Trophoblast cell (in vitro differentiated cells and primary cell): ENCODE results near the gene TMEM121.
"Not testable (repeated sequence)": the region's sequence is repeated elsewhere in the genome, so short reads cannot be mapped to it uniquely, and the experiment has no call there.

Experiments used
- DNase-seq, 2 donors: peaks; one replicate each; pipeline ENCODE4 v3.0.0-alpha.2; 2016
- H2AFZ ChIP-seq: 2 replicates; pipeline ENCODE4 v1.6.1; 2013; ENCODE audit warnings: low read length, moderate library complexity, mild to moderate bottlenecking; ENCODE audit not compliant: insufficient read depth, poor library complexity
- H2AK5ac ChIP-seq: 2 replicates; pipeline ENCODE4 v1.6.1; 2013; ENCODE audit warnings: mild to moderate bottlenecking, low read length
- H2BK120ac ChIP-seq: 2 replicates; pipeline ENCODE4 v1.6.1; 2013; ENCODE audit warnings: low read length, mild to moderate bottlenecking, moderate library complexity; ENCODE audit not compliant: insufficient read depth, poor library complexity
- H2BK12ac ChIP-seq: 2 replicates; pipeline ENCODE4 v1.6.1; 2013; ENCODE audit warnings: mild to moderate bottlenecking, low read length, moderate library complexity
- H2BK5ac ChIP-seq: 2 replicates; pipeline ENCODE4 v1.6.1; 2013; ENCODE audit warnings: low read length, low read depth, moderate library complexity, mild to moderate bottlenecking; ENCODE audit not compliant: poor library complexity
- H3K14ac ChIP-seq: 2 replicates; pipeline ENCODE4 v1.6.1; 2013; ENCODE audit warnings: mild to moderate bottlenecking, low read length
- H3K18ac ChIP-seq: 2 replicates; pipeline ENCODE4 v1.6.1; 2013; ENCODE audit warnings: mild to moderate bottlenecking, low read length
- H3K23ac ChIP-seq: 2 replicates; pipeline ENCODE4 v1.6.1; 2013; ENCODE audit warnings: low read length
- H3K27ac ChIP-seq: 2 replicates; pipeline ENCODE4 v1.5.1; 2013; ENCODE audit warnings: low read depth, mild to moderate bottlenecking, inconsistent platforms, low read length, moderate library complexity
- H3K27me3 ChIP-seq: 2 replicates; pipeline ENCODE4 v1.6.1; 2013; ENCODE audit warnings: inconsistent platforms, mild to moderate bottlenecking, low read length, moderate library complexity; ENCODE audit not compliant: insufficient read depth
- H3K36me3 ChIP-seq, 2 experiments: 1 replicate in 1 of 2; 2 replicates in 1 of 2; pipeline ENCODE4 v1.6.1; 2013; ENCODE audit warnings: low read length in 2 of 2, mild to moderate bottlenecking in 2 of 2, moderate library complexity in 1 of 2; ENCODE audit not compliant: insufficient read depth in 2 of 2, control insufficient read depth in 1 of 2
- H3K4ac ChIP-seq: 2 replicates; pipeline ENCODE4 v1.6.1; 2013; ENCODE audit warnings: low read depth, mild to moderate bottlenecking, low read length, moderate library complexity
- H3K4me1 ChIP-seq, 2 experiments: 1 replicate in 1 of 2; 2 replicates in 1 of 2; pipeline ENCODE4 v1.6.1; 2013; ENCODE audit warnings: low read length in 2 of 2, mild to moderate bottlenecking in 2 of 2, moderate library complexity in 1 of 2; ENCODE audit not compliant: insufficient read depth in 2 of 2, control insufficient read depth in 1 of 2
- H3K4me2 ChIP-seq: 2 replicates; pipeline ENCODE4 v1.6.1; 2013; ENCODE audit warnings: inconsistent platforms, mild to moderate bottlenecking, low read length, moderate library complexity
- H3K4me3 ChIP-seq: 2 replicates; pipeline ENCODE4 v1.5.1; 2013; ENCODE audit warnings: mild to moderate bottlenecking, low read depth, low read length, inconsistent platforms
- H3K79me1 ChIP-seq: one replicate; pipeline ENCODE4 v1.6.1; 2013; ENCODE audit warnings: low read length
- H3K79me2 ChIP-seq: 2 replicates; pipeline ENCODE4 v1.6.1; 2013; ENCODE audit warnings: low read length, mild to moderate bottlenecking; ENCODE audit not compliant: control insufficient read depth, insufficient read depth, poor library complexity
- H3K9ac ChIP-seq: 2 replicates; pipeline ENCODE4 v1.6.1; 2013; ENCODE audit warnings: mild to moderate bottlenecking, low read length
- H3K9me3 ChIP-seq: 2 replicates; pipeline ENCODE4 v1.6.1; 2013; ENCODE audit warnings: low read depth, mild to moderate bottlenecking, control low read depth, inconsistent platforms, low read length; ENCODE audit not compliant: insufficient read depth
- H4K12ac ChIP-seq: 2 replicates; pipeline ENCODE4 v1.6.1; 2013; ENCODE audit warnings: low read depth, mild to moderate bottlenecking, low read length, moderate library complexity
- H4K8ac ChIP-seq: 2 replicates; pipeline ENCODE4 v1.6.1; 2013; ENCODE audit warnings: low read depth, mild to moderate bottlenecking, low read length, moderate library complexity
- H4K91ac ChIP-seq: one replicate; pipeline ENCODE4 v1.6.1; 2013; ENCODE audit warnings: low read depth, mild to moderate bottlenecking, low read length, moderate library complexity
- WGBS: extraction: QIAGEN DNeasy Blood & Tissue Kit; methylation state at CpG from one replicate; pipeline ENCODE4 v1.1.7; 2013; ENCODE audit warnings: missing lambda C conversion rate; ENCODE audit not compliant: insufficient read length, insufficient coverage; ENCODE audit errors: extremely low coverage; 5-methylcytosine and 5-hydroxymethylcytosine counted together

The TMEM121 gene

DNA sequence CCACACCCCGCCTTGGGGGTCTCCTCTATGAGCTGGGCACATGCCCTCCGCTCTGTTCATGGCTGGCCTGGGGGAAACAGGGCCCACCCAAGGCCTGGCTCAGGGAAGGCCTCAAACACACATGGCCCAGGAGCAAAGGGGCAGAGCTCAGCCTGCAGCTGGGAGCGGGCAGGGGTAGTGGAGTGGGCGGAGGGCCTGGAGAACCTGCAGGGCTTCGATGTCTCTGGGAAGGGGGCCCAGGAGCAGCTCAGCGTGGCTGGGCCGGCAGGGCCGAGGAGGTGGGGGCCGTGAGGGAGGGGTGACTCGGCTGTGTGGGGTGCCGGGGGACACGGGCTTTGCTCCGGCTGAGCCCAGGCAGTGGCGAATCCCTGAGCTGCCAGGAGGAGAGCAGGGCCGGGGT, 47.5 kb downstream of the TMEM121 start:
- H4K8ac ChIP-seq, H2BK12ac ChIP-seq, H3K4me3 ChIP-seq, H3K18ac ChIP-seq, H3K79me2 ChIP-seq, H2BK120ac ChIP-seq, H3K36me3 ChIP-seq, H3K4me2 ChIP-seq, DNase-seq, H3K14ac ChIP-seq, H4K91ac ChIP-seq, H4K12ac ChIP-seq, H3K27ac ChIP-seq, H2AFZ ChIP-seq, H3K9ac ChIP-seq, H3K4me1 ChIP-seq, H3K79me1 ChIP-seq, H3K23ac ChIP-seq, H3K27me3 ChIP-seq, H2BK5ac ChIP-seq, H3K4ac ChIP-seq, H2AK5ac ChIP-seq: not testable (repeated sequence)
- no CpG with 5 or more reads among the region's 15 CpGs for WGBS
- peaks cover 20% of the 10 kb centered on the region for H3K9me3 ChIP-seq

DNA sequence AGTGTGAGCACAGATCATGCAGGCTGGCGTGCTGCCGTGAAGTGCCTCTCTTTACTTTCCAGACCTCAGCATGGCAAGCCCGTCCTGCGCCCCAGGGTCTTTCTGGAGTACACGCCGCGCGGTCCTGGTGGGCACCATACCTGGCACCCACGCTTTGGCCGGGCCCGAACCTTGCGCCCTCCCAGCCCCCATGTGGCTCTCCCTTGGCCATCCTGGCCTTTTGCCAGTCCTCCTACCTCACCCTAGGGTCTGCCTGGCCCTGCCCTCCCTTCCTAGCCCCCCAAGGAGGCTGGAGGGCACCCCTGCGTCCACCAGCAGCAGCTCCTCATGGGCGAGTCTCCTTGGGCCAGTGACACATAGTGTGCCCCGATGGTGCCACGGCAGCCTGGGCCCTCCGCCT, 48.0 kb downstream of the TMEM121 start:
- H2BK120ac ChIP-seq, H3K36me3 ChIP-seq, H4K12ac ChIP-seq, H3K18ac ChIP-seq, H2BK12ac ChIP-seq, H3K14ac ChIP-seq, H3K79me2 ChIP-seq, H2AFZ ChIP-seq, H3K79me1 ChIP-seq, H3K4me1 ChIP-seq, H4K91ac ChIP-seq, H2BK5ac ChIP-seq, H3K4me2 ChIP-seq, H3K27ac ChIP-seq, DNase-seq, H4K8ac ChIP-seq, H3K9ac ChIP-seq, H3K4ac ChIP-seq, H2AK5ac ChIP-seq, H3K23ac ChIP-seq, H3K27me3 ChIP-seq, H3K4me3 ChIP-seq: not testable (repeated sequence)
- WGBS, result no CpG with 5 or more reads among the region's 17 CpGs
- peaks cover 17% of the 10 kb centered on the region for H3K9me3 ChIP-seq

DNA sequence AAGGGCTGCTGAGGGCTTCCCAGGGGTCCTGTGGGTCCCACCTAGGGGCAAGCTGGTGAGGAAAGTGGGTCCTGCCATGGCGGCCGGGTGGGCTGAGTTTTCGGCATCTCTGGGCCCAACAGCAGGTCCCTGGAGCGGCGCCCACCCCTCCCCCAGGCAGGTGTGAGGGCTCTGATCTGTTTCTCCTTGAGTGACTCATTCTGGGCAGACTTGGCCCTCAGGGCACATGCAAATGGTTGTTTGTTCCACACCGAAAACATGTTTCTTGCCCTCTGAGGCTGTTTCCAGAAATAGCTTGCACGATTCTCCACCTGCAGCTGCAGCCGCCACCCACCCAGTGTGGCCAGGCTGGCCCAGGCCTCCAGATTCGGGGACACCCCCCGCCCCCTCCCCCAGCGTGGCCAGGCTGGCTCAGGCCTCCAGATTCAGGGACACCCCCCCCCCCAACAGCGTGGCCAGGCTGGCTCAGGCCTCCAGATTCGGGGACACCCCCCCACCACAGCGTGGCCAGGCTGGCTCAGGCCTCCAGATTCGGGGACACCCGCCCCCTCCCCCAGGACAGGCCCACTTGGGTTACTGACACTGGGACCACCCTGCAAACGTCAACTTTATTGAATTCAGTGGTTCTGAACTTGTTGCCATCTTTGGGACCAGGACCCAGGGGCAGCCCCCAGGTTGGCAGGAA, 48.8 kb downstream of the TMEM121 start:
- not testable (repeated sequence) for H3K9ac ChIP-seq, H2AK5ac ChIP-seq, H3K4me2 ChIP-seq, H3K4ac ChIP-seq, H3K79me1 ChIP-seq, H3K4me1 ChIP-seq, H3K23ac ChIP-seq, H2AFZ ChIP-seq, H2BK5ac ChIP-seq, H4K12ac ChIP-seq, H3K27me3 ChIP-seq, H3K36me3 ChIP-seq, H3K79me2 ChIP-seq, H3K27ac ChIP-seq, H2BK12ac ChIP-seq, H4K91ac ChIP-seq, H2BK120ac ChIP-seq, DNase-seq, H4K8ac ChIP-seq, H3K4me3 ChIP-seq, H3K14ac ChIP-seq, H3K18ac ChIP-seq
- no CpG with 5 or more reads among the region's 17 CpGs for WGBS
- peaks cover 15% of the 10 kb centered on the region for H3K9me3 ChIP-seq

DNA sequence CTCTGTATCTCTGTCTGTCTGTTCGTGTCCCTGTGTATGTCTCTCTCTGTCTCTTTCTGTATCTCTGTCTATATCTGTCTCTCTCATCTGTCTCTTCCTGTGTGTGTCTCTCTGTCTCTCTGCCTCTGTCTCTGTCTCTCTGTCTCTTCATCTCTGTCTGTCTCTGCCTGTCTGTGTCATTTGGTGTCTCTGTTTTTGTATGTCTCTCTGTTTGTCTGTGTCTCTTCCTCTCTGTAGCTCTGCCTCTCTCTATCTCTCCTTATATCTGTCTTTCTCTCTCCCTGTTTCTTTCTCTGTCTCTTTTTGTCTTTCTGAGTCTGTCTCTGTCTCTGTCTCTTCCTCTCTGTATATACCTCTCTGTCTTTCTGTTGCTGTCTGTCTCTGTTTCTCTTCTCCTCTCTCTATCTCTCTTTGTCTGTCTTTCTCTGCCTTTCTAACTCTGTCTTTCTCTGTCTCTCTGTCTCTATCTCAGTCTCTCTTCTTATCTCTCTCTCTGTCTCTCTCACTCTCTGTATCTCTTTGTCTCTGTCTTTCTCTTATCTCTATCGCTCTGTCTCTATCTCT, 50.2 kb downstream of the TMEM121 start:
- Histone ChIP-seq H3K79me1 (no peaks in the 10 kb centered on the region), H3K9ac (no peak overlapping the region), H3K36me3 (no peaks in the 10 kb centered on the region), H4K8ac (no peak overlapping the region), H4K91ac (no peak overlapping the region), H2AFZ (no peak overlapping the region), H3K23ac (no peak overlapping the region), H3K4me3 (no peak overlapping the region), H2BK5ac (no peak overlapping the region), H4K12ac (no peak overlapping the region), H3K4ac (no peak overlapping the region), H3K9me3 (peaks cover 11% of the 10 kb centered on the region), H2BK12ac (no peak overlapping the region), H3K4me2 (no peak overlapping the region), H3K79me2 (no peaks in the 10 kb centered on the region), H3K27ac (no peak overlapping the region), H3K18ac (no peak overlapping the region), H2BK120ac (no peak overlapping the region), H3K27me3 (no peaks in the 10 kb centered on the region), H2AK5ac (no peak overlapping the region), H3K14ac (no peak overlapping the region), H3K4me1 (no peaks in the 10 kb centered on the region)
- DNase-seq, result no peak
- no CpG with 5 or more reads among the region's 2 CpGs for WGBS
